Upper lobe of left lung (tissue), 4 donors: Measurements from ENCODE around the gene RNASE1.
"Not testable (repeated sequence)": the region's sequence is repeated elsewhere in the genome, so short reads cannot be mapped to it uniquely, and the experiment has no call there.

Experiments
- CTCF ChIP-seq, 6 experiments: fragments of 450-650 bp in 4 of 6; fragments of 200-600 bp in 2 of 6; sonication (generic) in 2 of 6; IDR thresholded peaks; one replicate each; pipeline ENCODE4 v1.5.1; 2016 to 2019; ENCODE audit warnings: antibody characterized with exemption in 6 of 6
- POLR2AphosphoS5 ChIP-seq, 2 donors: sonication (generic); formaldehyde crosslinking; IDR thresholded peaks; one replicate each; pipeline ENCODE4 v1.5.1; 2017; ENCODE audit warnings: antibody characterized with exemption in 2 of 2

GRCh38 chr14:20815946-20816345 is 13.3 kb upstream of the RNASE1 start:
- not testable (repeated sequence) for TF ChIP-seq CTCF, POLR2AphosphoS5 (IDR thresholded peaks at IDR 0.05)
